ES-I3 (cell line): ENCODE measurements around the gene MAST2.

ENCODE experiments used
- H3K36me3 ChIP-seq: 2 replicates; pipeline ENCODE4 v1.6.1; 2013; ENCODE audit warnings: mild to moderate bottlenecking, low read length, control low read depth, moderate library complexity; ENCODE audit not compliant: insufficient read depth
- H3K4me1 ChIP-seq: 2 replicates; pipeline ENCODE4 v1.6.1; 2013; ENCODE audit warnings: mild to moderate bottlenecking, control low read depth, low read length; ENCODE audit not compliant: insufficient read depth
- H3K9ac ChIP-seq: 2 replicates; pipeline ENCODE4 v1.6.1; 2013; ENCODE audit warnings: low read depth, mild to moderate bottlenecking, low read length, moderate library complexity
- H3K9me3 ChIP-seq: 2 replicates; pipeline ENCODE4 v1.6.1; 2013; ENCODE audit warnings: mild to moderate bottlenecking, low read length, moderate library complexity; ENCODE audit not compliant: control insufficient read depth, insufficient read depth

Gene MAST2

DNA sequence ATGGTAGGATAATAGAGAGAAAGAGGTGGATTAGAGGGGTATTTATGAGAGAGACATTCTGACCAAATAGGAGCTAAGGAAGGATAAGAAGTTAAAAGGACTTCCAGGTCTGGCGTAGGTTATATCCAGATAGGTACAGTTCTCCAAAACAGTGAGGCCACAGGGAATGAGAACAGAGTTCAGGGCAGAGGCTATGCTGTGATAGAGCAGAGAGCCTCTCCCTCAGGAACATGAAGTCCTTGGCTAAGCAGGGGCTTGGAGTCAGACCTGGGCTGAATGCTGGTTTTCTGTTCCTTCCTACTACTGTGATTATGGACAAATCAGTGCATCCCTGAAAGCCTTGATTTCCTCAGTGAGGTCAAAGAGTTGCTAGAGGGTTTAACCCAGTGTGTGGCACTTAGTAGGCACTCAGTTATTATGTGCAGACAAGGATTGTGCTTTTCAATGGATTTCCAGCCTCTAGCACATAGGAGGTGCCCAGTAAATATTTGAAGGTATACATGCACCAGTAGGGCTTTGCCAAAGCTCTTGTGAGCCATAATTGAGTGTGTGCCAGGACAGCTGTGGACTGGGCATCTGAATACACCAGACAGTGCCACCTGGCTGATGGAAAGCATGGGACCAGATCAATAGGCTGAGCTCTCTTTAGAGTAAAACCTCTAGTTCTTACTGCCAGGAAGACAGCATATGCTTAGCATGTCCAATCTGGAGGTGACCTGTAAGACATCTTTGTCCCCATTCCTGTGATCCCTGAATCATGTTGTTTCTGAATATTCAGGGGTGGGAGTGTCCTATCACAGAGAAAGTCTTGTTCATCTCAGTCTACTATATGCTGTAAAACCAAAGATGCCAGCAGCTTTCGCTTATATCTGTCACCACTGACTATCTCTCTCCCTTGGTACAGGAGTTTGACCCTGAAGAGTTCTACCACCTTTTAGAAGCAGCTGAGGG, 217.9 kb downstream of the MAST2 start:
- Histone ChIP-seq H3K36me3 (peaks cover 22% of the 10 kb centered on the region), H3K4me1 (no peaks in the 10 kb centered on the region), H3K9ac (no peak overlapping the region), H3K9me3 (no peaks in the 10 kb centered on the region)

DNA sequence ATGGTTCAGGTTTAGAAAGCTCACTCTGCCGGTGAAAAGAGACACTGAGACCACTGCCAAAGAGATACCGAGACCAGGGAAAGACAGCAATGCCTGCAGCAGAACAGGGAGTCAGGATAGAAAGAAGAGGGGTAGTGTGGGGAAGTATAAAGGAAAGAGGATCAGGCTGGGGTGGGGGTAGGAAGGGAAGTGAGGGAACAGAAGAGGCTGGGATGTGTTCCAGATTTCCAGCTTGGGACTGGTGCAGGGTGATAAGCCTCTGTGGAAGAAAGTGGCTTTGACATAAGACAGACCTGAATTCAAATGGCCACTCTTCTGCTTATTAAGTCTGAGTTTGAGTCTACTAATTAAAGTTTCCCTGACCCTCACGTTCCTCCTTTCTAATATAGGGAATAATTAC, 223.1 kb downstream of the MAST2 start:
- H3K9ac ChIP-seq, result no peak overlapping the region
- peaks cover 22% of the 10 kb centered on the region for H3K36me3 ChIP-seq
- no peaks in the 10 kb centered on the region for H3K4me1 ChIP-seq

DNA sequence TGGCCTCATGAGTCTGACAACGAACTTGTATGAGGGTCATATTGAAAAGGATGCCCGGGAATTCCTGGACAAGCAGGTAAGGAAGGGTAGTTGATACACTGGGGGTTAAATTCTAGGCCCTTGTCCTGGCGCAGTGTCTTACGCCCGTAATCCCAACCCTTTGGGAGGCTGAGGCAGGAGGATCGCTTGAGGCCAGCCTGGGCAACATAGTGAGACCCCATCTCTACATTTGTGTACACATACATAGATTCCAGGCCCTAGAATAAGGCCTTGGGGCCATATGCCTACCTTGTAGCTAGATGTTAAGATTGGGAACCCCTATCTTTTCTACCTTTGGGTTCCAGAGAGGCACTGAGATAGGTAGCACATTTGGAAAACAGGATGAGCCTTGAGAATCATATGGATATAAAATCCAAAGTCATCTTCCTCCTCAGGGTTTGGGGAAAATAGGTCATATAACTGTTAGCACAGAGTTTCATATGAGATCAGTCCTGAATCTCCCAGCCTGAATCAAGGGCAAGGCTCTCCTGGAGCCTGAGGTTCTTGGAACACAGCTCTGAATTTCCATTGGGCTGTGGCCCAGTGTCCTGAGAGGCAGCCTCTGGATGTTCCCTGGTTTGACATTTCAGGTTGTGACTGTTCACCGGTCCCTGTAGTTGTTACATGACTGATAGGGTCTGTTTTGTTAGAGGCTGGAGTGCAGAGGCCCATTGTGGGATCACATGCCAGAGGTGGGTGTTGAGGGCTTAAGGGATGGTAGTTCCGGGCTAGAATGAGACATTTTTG, 224.6 kb downstream of the MAST2 start:
- H3K4me1 ChIP-seq, result no peaks in the 10 kb centered on the region
- peaks cover 11% of the 10 kb centered on the region for H3K36me3 ChIP-seq
- H3K9me3 ChIP-seq, result no peaks in the 10 kb centered on the region
- no peak overlapping the region for H3K9ac ChIP-seq

More for the DNA sequence above, 223.1 kb downstream of the MAST2 start:
- no peaks in the 10 kb centered on the region for H3K9me3 ChIP-seq

DNA sequence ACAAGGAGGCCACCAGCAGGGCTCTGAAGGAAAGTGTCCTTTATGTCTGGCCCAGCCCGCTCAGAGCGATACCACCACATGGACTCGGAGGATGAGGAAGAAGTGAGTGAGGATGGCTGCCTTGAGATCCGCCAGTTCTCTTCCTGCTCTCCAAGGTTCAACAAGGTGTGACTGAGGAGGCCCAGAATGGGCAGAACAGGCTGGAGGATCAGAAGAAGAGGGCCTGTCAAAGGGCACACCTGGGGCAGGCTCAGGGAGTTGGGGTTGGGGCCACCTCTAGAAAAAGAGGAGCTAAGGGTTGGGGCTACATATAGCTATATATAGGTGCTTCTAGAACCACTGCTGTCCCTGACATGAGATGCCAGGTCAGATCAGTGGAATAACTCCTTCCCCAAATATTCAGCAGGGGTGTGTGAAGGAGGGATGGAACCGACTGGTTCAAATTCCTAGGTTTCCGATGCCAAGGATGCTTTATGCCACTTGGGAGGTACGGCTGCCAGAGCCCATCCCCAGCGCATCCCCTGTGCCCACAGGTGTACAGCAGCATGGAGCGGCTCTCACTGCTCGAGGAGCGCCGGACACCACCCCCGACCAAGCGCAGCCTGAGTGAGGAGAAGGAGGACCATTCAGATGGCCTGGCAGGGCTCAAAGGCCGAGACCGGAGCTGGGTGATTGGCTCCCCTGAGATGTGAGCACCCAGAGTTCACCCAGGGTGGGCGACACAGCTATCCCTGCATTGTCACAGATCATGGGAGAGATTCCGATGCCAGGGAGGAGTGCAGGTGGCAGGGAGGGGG, 226.9 kb downstream of the MAST2 start:
- H3K36me3 ChIP-seq, result no peaks in the 10 kb centered on the region; the same call in 1 of the 2 replicates

DNA sequence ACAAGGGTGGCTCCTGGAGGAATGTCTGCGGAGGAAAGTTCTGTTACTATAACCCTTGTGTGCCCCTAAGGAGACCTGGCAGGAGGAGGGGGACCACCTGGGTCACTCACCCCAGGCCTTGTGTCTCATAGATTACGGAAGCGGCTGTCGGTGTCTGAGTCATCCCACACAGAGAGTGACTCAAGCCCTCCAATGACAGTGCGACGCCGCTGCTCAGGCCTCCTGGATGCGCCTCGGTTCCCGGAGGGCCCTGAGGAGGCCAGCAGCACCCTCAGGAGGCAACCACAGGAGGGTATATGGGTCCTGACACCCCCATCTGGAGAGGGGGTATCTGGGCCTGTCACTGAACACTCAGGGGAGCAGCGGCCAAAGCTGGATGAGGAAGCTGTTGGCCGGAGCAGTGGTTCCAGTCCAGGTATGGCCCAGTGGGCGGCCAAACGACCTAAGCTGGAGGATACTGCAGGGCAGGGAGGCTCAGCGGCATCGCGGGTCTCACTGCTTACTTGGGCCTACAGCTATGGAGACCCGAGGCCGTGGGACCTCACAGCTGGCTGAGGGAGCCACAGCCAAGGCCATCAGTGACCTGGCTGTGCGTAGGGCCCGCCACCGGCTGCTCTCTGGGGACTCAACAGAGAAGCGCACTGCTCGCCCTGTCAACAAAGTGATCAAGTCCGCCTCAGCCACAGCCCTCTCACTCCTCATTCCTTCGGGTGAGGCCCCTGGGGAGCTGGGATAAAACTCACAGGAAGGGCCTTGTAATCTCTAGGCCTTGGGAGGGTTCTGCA, 227.7 kb downstream of the MAST2 start:
- H3K9ac ChIP-seq, result no peak overlapping the region
- H3K36me3 ChIP-seq, result no peaks in the 10 kb centered on the region; the same call in 1 of the 2 replicates
- H3K4me1 ChIP-seq, result no peaks in the 10 kb centered on the region
- no peaks in the 10 kb centered on the region for H3K9me3 ChIP-seq

More for the DNA sequence above, 226.9 kb downstream of the MAST2 start:
- Histone ChIP-seq H3K9me3 (no peaks in the 10 kb centered on the region), H3K4me1 (no peaks in the 10 kb centered on the region), H3K9ac (no peak overlapping the region)

DNA sequence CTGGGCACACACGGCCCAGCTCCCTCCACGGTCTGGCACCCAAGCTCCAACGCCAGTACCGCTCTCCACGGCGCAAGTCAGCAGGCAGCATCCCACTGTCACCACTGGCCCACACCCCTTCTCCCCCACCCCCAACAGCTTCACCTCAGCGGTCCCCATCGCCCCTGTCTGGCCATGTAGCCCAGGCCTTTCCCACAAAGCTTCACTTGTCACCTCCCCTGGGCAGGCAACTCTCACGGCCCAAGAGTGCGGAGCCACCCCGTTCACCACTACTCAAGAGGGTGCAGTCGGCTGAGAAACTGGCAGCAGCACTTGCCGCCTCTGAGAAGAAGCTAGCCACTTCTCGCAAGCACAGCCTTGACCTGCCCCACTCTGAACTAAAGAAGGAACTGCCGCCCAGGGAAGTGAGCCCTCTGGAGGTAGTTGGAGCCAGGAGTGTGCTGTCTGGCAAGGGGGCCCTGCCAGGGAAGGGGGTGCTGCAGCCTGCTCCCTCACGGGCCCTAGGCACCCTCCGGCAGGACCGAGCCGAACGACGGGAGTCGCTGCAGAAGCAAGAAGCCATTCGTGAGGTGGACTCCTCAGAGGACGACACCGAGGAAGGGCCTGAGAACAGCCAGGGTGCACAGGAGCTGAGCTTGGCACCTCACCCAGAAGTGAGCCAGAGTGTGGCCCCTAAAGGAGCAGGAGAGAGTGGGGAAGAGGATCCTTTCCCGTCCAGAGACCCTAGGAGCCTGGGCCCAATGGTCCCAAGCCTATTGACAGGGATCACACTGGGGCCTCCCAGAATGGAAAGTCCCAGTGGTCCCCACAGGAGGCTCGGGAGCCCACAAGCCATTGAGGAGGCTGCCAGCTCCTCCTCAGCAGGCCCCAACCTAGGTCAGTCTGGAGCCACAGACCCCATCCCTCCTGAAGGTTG, 231.4 kb downstream of the MAST2 start:
- Histone ChIP-seq H3K9me3 (no peaks in the 10 kb centered on the region), H3K36me3 (no peaks in the 10 kb centered on the region), H3K4me1 (no peaks in the 10 kb centered on the region)

DNA sequence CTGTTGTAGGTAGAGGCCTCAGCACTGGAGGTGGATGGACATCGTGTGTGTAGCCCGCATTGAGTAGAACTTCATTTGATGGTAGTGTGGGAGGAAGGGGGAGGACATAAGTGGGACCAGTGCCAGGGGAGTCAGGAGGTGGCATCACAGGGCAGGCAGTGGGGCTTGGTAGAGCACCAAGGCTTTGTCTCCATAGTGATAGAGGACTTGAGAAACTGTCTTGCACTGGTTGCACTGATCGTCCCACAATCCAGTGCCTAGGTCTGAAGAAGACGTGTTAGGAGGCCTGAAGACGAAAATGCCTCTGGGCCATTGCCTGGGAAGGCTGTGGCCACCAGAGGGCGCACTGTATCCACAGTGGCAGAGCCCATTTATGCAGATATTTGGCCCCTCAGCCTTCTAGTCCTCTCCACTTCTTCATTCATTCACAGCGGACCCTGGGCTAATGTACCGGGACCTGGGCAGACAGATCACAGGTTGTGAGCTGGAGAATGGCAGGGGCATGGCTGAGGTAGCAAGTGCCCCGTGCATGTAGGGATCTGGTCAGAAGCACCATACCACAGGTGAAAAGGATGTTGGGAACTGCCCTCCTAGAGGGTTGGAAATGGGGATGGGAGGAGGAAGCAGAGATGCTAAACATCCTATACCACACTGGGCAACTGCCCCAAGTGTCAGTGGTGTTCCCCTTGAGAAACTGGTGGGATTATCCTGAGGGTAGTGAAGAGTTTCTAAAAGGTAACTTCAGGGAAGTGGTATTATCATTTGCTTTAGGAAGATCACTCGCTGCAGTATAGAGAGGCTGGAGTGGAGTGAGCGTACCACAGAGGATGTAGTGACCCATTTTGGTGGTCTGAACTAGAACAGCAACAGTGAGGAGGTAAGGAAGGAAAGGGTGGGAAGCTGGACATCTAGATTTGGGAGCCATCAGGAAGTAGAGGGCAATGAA, 233.8 kb downstream of the MAST2 start:
- Histone ChIP-seq H3K36me3 (no peaks in the 10 kb centered on the region), H3K4me1 (no peaks in the 10 kb centered on the region), H3K9ac (no peak overlapping the region), H3K9me3 (no peaks in the 10 kb centered on the region)

More for the DNA sequence above, 231.4 kb downstream of the MAST2 start:
- no peak overlapping the region for H3K9ac ChIP-seq

DNA sequence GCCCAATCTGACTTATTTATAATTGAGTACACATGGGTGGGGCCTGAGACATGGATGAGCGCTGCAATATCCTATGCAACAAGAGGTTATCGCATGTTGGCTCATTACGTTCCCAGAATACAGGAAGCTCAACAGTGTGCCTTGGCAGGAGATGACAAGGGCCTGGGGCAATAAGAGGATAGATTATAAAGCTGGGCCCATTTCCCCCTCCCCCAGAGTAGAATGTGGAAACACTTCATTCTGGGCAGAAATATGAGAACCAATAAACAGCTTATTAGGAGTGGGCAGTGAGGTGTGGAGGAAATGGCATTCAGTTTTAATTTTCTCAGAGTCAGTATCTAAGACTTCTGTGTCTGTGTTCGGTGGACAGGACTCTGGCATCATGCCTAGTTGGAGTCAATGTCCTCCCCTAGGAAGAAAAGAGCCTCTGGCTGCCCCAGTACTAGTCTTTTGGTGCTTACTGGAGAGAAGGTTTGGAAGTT, 236.2 kb downstream of the MAST2 start:
- H3K9ac ChIP-seq, result no peak overlapping the region
- no peaks in the 10 kb centered on the region for H3K9me3 ChIP-seq
- no peaks in the 10 kb centered on the region for H3K36me3 ChIP-seq
- peaks cover 16% of the 10 kb centered on the region for H3K4me1 ChIP-seq

DNA sequence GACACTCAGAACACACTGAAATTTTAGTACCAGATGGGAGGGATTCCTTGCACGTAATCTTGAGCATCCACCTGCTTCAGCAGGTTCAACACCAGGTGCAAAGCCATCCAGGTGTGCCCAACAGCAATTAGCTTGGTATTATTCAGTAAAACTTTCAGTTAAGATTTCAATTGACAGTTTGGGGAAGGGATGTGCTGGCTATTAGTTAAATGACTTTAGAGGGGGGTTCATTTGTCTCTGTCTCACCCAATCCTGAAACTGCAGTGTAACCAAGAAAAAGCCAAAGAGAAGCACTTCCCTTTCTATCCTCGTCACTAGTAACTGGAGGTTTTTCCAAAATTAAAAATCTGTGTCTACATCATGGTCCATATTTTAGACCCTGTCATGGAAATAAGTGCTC, 238.1 kb downstream of the MAST2 start:
- Histone ChIP-seq H3K36me3 (no peaks in the 10 kb centered on the region), H3K9ac (no peak overlapping the region), H3K4me1 (peaks cover 18% of the 10 kb centered on the region), H3K9me3 (no peaks in the 10 kb centered on the region)

DNA sequence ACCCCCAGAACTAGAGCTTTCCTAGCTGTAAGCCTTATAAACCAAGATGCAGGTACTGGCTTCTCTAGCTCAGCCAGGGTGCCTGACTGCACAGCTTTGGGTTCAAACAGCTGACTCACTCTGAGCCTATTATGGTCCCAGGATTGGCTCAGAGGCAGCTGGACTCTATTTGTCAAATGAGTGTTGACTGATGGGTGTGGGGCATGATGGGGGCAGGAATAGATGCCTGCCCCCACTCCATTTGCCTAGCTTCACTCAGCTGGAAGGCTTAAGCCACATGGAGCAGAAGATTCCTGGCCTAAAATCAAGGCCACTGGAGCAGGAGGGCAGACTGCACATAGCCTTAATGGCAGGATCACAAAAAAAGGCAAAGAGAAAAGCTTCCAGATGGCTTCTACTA, 238.6 kb downstream of the MAST2 start:
- no peak overlapping the region for H3K9ac ChIP-seq
- H3K36me3 ChIP-seq, result no peaks in the 10 kb centered on the region

DNA sequence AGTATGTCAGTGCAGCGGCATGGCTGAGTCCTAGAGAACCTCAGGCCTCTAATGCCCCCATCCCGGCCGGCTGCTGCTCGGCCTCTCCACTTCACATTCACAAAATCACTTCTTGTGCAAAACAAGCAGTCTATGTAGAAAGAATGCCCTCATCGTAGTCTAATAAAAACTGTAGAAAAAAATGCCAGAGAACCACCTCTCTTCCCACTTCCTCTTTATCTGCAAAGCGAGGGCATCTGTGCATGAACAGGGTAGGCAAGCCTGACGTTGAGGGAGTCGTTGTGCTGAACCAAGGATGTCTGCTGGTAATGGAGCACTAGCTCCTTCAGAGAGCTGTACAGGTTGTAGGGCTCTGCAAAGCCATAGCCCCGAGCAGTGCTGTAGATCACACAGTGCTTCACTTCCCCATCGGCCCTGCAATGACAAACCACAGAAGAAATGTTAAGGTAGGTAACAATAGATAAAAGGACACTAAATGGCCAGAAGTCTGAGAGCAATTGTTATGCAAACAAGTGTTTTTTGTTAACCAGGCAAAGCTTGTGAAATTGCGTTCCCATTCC, 240.1 kb downstream of the MAST2 start:
- no peak overlapping the region for H3K9ac ChIP-seq
- peaks cover 18% of the 10 kb centered on the region for H3K4me1 ChIP-seq
- H3K36me3 ChIP-seq, result no peaks in the 10 kb centered on the region
- no peaks in the 10 kb centered on the region for H3K9me3 ChIP-seq

More for the DNA sequence above, 238.6 kb downstream of the MAST2 start:
- Histone ChIP-seq H3K4me1 (peaks cover 18% of the 10 kb centered on the region), H3K9me3 (no peaks in the 10 kb centered on the region)

DNA sequence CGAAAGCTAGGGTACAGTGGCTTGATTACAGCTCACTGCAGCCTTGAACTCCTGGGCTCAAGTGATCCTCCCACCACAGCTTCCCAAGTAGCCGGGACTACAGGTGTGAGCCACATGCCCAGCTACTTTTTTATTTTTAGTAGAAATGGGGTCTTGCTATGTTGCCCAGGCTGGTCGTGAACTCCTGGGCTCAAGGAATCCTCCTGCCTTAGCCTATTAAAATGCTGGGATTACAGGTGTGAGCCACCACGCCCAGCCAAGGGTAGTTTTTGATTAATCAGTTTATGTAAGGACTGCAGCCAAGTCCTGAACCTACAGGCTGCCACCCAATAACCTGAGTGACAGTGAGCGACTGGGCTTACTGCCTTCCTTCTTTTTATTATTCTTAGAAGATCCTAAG, 240.7 kb downstream of the MAST2 start:
- H3K36me3 ChIP-seq, result no peaks in the 10 kb centered on the region
- H3K4me1 ChIP-seq, result peaks cover 18% of the 10 kb centered on the region
- no peaks in the 10 kb centered on the region for H3K9me3 ChIP-seq
- no peak overlapping the region for H3K9ac ChIP-seq
